Measurements from ENCODE around the gene TPCN1. TPM values are rescaled to one million over a fixed set of nuclear protein-coding genes. Genes with fewer than 3 reads are reported as not detected.

The TPCN1 gene
- total and polyA plus RNA-seq, 2 experiments from 2014 or later, result 16.9 to 32.1 TPM

DNA sequence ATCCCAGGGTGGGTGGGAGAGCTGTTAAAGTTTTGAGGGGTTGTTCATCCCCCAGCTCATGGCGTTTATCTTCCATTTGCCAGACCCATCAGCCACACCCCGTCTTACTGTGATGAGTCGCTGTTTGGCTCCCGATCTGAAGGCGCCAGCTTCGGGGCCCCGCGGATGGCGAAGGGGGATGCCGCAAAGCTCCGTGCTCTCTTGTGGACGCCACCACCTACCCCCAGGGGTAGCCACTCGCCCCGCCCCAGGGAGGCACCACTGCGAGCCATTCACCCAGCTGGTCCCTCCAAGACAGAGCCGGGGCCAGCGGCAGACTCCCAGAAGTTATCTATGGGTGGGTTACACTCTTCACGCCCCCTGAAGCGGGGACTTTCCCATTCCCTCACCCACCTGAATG is 30.0 kb upstream of the TPCN1 start:
- Histone ChIP-seq H3K4me2 (no peak overlapping the region), H3K27me3 (no peaks in the 10 kb centered on the region), H4K20me1 (ENCODE audit: insufficient read depth, poor library complexity, severe bottlenecking) (peaks cover 2% of the 10 kb centered on the region), H3K9me3 (ENCODE audit: low read depth) (no peaks in the 10 kb centered on the region), H3K4me1 (ENCODE audit: insufficient read depth) (peaks cover 5% of the 10 kb centered on the region), H2AFZ (no peak overlapping the region), H3K36me3 (replicated peaks; ENCODE audit: insufficient read depth, low read depth) (no peaks in the 10 kb centered on the region), H3K9me2 (replicated peaks; ENCODE audit: insufficient read depth) (no peaks in the 10 kb centered on the region), H3K4me3 (no peak overlapping the region), H3K27ac (no peak overlapping the region), H3K79me2 (peaks cover 11% of the 10 kb centered on the region)
- no peak for DNase-seq (ENCODE audit: low spot score)
- TF ChIP-seq EZH2phosphoT487 (IDR thresholded peaks at IDR 0.05; ENCODE audit: low read depth, severe bottlenecking, unreplicated experiment) (no peak), EZH2 (IDR thresholded peaks at IDR 0.05; ENCODE audit: borderline replicate concordance) (no peak)
- TF ChIP-seq, protein P1, sequence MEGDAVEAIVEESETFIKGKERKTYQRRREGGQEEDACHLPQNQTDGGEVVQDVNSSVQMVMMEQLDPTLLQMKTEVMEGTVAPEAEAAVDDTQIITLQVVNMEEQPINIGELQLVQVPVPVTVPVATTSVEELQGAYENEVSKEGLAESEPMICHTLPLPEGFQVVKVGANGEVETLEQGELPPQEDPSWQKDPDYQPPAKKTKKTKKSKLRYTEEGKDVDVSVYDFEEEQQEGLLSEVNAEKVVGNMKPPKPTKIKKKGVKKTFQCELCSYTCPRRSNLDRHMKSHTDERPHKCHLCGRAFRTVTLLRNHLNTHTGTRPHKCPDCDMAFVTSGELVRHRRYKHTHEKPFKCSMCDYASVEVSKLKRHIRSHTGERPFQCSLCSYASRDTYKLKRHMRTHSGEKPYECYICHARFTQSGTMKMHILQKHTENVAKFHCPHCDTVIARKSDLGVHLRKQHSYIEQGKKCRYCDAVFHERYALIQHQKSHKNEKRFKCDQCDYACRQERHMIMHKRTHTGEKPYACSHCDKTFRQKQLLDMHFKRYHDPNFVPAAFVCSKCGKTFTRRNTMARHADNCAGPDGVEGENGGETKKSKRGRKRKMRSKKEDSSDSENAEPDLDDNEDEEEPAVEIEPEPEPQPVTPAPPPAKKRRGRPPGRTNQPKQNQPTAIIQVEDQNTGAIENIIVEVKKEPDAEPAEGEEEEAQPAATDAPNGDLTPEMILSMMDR (IDR thresholded peaks at IDR 0.05; ENCODE audit: poor library complexity), result no peak
- WGBS (ENCODE audit: low lambda C conversion rate, missing lambda C conversion rate), result 96% methylated on average over 18 of the region's 19 CpGs

DNA sequence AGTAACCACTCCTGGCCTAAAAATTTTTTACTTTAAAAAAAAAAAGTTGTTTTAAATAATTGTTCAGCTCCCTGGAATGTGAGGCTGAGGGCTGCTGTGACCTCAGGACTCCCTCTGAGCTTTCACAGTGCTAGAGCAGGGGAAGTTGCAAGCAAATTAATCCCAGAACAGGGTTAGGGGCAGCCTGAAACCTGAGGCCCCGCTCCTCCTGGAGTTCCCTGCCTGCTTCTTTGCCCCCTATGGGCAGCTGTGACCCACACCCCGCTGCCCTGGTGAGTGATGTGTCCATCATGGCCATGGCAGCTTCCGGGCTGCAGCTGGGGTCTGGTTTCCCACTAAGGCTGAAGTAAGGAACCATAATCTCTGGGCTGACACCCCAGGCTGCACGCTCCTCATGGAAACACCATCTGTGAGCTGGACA is 26.3 kb upstream of the TPCN1 start:
- no peak overlapping the region for H3K4me2 ChIP-seq

DNA sequence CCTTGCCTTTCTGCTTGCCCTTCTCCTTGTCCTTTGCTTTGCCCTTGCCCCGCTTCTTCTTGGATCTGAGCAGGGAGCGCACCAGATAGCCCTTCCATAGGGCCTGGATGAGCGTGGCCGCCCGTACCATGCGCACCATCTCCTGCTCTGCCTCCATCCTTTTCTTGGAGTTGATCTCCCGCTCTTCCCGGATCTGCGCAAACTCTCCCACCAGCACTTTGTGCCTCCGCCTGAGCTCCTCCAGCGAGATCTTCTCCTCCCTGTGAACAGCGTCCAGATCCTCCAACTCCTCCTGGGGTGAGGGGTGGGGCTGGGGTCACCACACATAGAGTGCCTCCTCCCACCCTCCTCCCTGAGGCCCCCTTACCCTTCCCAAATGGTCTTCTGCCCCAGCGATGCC is 25.7 kb upstream of the TPCN1 start:
- no peaks in the 10 kb centered on the region for H3K9me2 ChIP-seq (replicated peaks; ENCODE audit: insufficient read depth)
- no peaks in the 10 kb centered on the region for H3K9me3 ChIP-seq (ENCODE audit: low read depth)
- no peaks in the 10 kb centered on the region for H3K4me1 ChIP-seq (ENCODE audit: insufficient read depth)
- H3K36me3 ChIP-seq (replicated peaks; ENCODE audit: insufficient read depth, low read depth), result no peaks in the 10 kb centered on the region
- no peaks in the 10 kb centered on the region for H3K27me3 ChIP-seq
- WGBS (ENCODE audit: low lambda C conversion rate, missing lambda C conversion rate), result 94% methylated on average over 10 of the region's 13 CpGs
- no peak overlapping the region for H3K27ac ChIP-seq
- H3K4me2 ChIP-seq, result no peak overlapping the region
- no peak for TF ChIP-seq EZH2phosphoT487 (IDR thresholded peaks at IDR 0.05; ENCODE audit: low read depth, severe bottlenecking, unreplicated experiment)
- no peak for TF ChIP-seq EZH2 (IDR thresholded peaks at IDR 0.05; ENCODE audit: borderline replicate concordance)
- TF ChIP-seq, protein P1 (IDR thresholded peaks at IDR 0.05; ENCODE audit: poor library complexity), result no peak
- DNase-seq (ENCODE audit: low spot score), result no peak
- H2AFZ ChIP-seq, result no peak overlapping the region
- H3K4me3 ChIP-seq, result no peak overlapping the region
- H4K20me1 ChIP-seq (ENCODE audit: insufficient read depth, poor library complexity, severe bottlenecking), result no peaks in the 10 kb centered on the region
- H3K79me2 ChIP-seq, result no peaks in the 10 kb centered on the region

More for the DNA sequence above, 26.3 kb upstream of the TPCN1 start:
- H3K79me2 ChIP-seq, result no peaks in the 10 kb centered on the region
- no peaks in the 10 kb centered on the region for H3K27me3 ChIP-seq
- no peaks in the 10 kb centered on the region for H3K9me2 ChIP-seq (replicated peaks; ENCODE audit: insufficient read depth)
- no peaks in the 10 kb centered on the region for H4K20me1 ChIP-seq (ENCODE audit: insufficient read depth, poor library complexity, severe bottlenecking)
- H3K4me1 ChIP-seq (ENCODE audit: insufficient read depth), result no peaks in the 10 kb centered on the region
- DNase-seq (ENCODE audit: low spot score), result no peak
- no peak overlapping the region for H3K4me3 ChIP-seq
- H3K36me3 ChIP-seq (replicated peaks; ENCODE audit: insufficient read depth, low read depth), result no peaks in the 10 kb centered on the region
- TF ChIP-seq, protein P1 (IDR thresholded peaks at IDR 0.05; ENCODE audit: poor library complexity), result no peak
- TF ChIP-seq EZH2phosphoT487 (IDR thresholded peaks at IDR 0.05; ENCODE audit: low read depth, severe bottlenecking, unreplicated experiment), result no peak
- TF ChIP-seq EZH2 (IDR thresholded peaks at IDR 0.05; ENCODE audit: borderline replicate concordance), result no peak
- no peak overlapping the region for H3K27ac ChIP-seq
- H3K9me3 ChIP-seq (ENCODE audit: low read depth), result no peaks in the 10 kb centered on the region
- WGBS (ENCODE audit: low lambda C conversion rate, missing lambda C conversion rate), result 78% methylated on average over 4 of the region's 4 CpGs
- H2AFZ ChIP-seq, result no peak overlapping the region

DNA sequence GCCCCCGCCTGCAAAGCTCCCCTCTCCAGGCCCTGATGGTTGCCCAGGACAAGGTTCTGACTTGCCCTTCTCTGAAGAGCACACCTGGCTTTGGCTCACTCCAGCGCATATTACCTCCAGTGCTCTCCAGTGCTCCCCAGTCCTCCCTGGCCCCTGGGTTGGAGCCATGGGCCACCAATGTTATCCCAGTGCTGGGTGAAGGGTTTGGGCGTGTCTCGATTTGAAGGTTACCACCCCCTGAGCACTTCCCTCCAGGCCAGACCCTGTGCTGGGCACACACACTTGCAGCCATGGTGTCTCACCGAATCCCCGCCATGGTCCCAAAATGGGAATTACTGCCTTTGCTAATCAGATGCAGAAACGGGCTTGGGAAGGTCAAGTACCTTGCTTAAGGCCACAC is 24.7 kb upstream of the TPCN1 start:
- no peak for DNase-seq (ENCODE audit: low spot score)
- Histone ChIP-seq H3K4me3 (no peak overlapping the region), H3K27me3 (no peaks in the 10 kb centered on the region), H3K4me1 (ENCODE audit: insufficient read depth) (no peaks in the 10 kb centered on the region), H3K4me2 (no peak overlapping the region), H3K9me2 (replicated peaks; ENCODE audit: insufficient read depth) (no peaks in the 10 kb centered on the region), H3K36me3 (replicated peaks; ENCODE audit: insufficient read depth, low read depth) (no peaks in the 10 kb centered on the region), H3K27ac (no peak overlapping the region), H3K79me2 (no peaks in the 10 kb centered on the region), H2AFZ (no peak overlapping the region), H4K20me1 (ENCODE audit: insufficient read depth, poor library complexity, severe bottlenecking) (no peaks in the 10 kb centered on the region), H3K9me3 (ENCODE audit: low read depth) (no peaks in the 10 kb centered on the region)
- TF ChIP-seq EZH2 (IDR thresholded peaks at IDR 0.05; ENCODE audit: borderline replicate concordance), result no peak
- TF ChIP-seq EZH2phosphoT487 (IDR thresholded peaks at IDR 0.05; ENCODE audit: low read depth, severe bottlenecking, unreplicated experiment), result no peak
- TF ChIP-seq, protein P1 (IDR thresholded peaks at IDR 0.05; ENCODE audit: poor library complexity), result no peak
- 88% methylated on average over 7 of the region's 7 CpGs for WGBS (ENCODE audit: low lambda C conversion rate, missing lambda C conversion rate)

Data from hepatocyte (in vitro differentiated cells).